MM.1S (cell line): ENCODE measurements around the gene CD81.

Experiments used
- EZH2 ChIP-seq: fragments of 300-600 bp; sonication (generic); optimal IDR thresholded peaks from 2 replicates; pipeline ENCODE3; 2017; ENCODE audit warnings: low read depth, mild to moderate bottlenecking, antibody characterized with exemption, low read length, mixed read lengths
- EZH2phosphoT487 ChIP-seq: fragments of 300-600 bp; sonication (generic); IDR thresholded peaks from 2 replicates; pipeline ENCODE4 v1.6.1; 2018; ENCODE audit warnings: antibody characterized with exemption, low read length
- TF ChIP-seq, protein P1 (sequence below): fragments of 300-600 bp; sonication (generic); IDR thresholded peaks from 2 replicates; pipeline ENCODE4 v1.5.1; 2016; ENCODE audit warnings: antibody characterized with exemption, low read length, mixed read lengths

DNA sequence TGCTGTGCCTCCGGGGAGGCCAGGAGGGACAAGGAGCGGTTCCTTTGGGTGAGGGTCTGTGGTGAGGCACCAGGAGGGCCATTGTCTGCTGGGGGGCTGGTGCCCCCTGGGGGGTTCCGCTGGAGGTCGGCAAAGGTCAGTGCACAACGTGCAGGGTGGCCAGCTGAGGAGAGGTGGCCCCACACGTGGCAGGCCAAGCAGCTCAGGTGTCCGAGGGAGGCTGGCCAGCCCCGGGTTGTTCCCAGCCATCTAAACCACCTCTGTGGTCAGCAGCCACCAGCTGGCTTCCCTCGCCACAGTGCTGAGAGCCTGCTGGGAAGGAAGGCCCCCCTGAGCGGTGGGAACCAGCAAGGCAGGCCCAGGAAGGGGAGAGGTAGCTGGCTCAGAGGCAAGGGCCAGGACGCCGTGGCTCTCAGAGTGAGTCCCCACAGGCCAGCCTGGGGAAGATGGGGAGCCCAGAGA is 27.7 kb downstream of the CD81 start:
- TF ChIP-seq, protein P1, sequence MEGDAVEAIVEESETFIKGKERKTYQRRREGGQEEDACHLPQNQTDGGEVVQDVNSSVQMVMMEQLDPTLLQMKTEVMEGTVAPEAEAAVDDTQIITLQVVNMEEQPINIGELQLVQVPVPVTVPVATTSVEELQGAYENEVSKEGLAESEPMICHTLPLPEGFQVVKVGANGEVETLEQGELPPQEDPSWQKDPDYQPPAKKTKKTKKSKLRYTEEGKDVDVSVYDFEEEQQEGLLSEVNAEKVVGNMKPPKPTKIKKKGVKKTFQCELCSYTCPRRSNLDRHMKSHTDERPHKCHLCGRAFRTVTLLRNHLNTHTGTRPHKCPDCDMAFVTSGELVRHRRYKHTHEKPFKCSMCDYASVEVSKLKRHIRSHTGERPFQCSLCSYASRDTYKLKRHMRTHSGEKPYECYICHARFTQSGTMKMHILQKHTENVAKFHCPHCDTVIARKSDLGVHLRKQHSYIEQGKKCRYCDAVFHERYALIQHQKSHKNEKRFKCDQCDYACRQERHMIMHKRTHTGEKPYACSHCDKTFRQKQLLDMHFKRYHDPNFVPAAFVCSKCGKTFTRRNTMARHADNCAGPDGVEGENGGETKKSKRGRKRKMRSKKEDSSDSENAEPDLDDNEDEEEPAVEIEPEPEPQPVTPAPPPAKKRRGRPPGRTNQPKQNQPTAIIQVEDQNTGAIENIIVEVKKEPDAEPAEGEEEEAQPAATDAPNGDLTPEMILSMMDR: no peak
- TF ChIP-seq EZH2: no peak
- TF ChIP-seq EZH2phosphoT487: no peak
